T-helper 1 cell treated with Interleukin-12 subunit alpha and Interleukin-12 subunit beta and Interleukin-4 antibody, amounts not matched to agents 30 ng/mL and 1 ng/mL, for 36 hours (primary cell): Measurements from ENCODE around the gene EDIL3. TPM values are rescaled to one million over a fixed set of nuclear protein-coding genes. Genes with fewer than 3 reads are reported as not detected.
"Not testable (repeated sequence)": the region's sequence is repeated elsewhere in the genome, so short reads cannot be mapped to it uniquely, and the experiment has no call there.

Experiments
- intact Hi-C: fragments of 100-400 bp; cut with micrococcal nuclease; formaldehyde crosslinking; loops from one replicate; pipeline ENCODE4 v1.15.1; 2024
- total RNA-seq: library from RNA; stranded (reverse); gene quantifications from 2 replicates; pipeline ENCODE4 v1.2.3, GENCODE V29; 2022

EDIL3 gene
- total RNA-seq, 1 donor from 2014 or later = not detected

DNA sequence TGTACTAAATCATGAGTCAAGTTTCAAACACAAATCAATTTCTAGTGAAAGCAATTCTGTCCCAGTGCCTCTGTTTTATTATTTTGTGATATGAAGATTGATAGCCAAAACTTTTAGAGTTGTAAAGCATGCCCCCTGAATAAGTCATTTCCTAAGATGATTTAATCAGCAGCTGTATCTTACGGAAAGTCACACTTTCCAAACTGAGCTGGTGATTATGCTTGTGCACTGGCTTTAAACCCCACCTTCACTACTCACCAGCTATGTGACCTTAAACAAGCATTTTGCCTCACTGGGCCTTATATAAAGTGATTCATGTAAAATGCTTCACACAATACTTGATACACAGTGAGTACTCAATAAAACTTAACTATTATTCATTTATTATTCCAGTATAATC, 78.1 kb downstream of the EDIL3 start:
- intact Hi-C loops = no loop called here

DNA sequence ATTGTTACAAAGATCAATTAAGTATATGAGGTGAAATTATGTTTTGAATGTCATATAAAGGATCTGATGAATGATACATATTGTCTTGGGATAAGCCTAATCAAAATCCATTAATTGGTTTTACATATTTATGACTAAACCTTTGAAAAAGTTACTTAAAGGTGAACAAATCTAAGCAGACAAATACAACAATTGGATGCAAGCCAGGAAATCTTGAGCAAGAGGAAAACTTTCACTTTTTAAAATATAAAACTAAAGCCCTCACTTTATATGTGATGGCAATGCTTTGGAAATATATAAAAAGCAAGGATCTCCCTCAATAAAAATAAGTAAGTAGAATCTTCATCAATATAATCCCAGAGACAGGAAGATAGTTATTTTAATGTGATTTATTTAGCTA, 80.1 kb downstream of the EDIL3 start:
- intact Hi-C loops = no loop called here

- intact Hi-C loops = no loop called here
Observed at GRCh38 chr5:84303315-84303714, 81.4 kb downstream of the EDIL3 start.

GRCh38 chr5:84301535-84301934, 83.1 kb downstream of the EDIL3 start:
- intact Hi-C loops = no loop called here

DNA sequence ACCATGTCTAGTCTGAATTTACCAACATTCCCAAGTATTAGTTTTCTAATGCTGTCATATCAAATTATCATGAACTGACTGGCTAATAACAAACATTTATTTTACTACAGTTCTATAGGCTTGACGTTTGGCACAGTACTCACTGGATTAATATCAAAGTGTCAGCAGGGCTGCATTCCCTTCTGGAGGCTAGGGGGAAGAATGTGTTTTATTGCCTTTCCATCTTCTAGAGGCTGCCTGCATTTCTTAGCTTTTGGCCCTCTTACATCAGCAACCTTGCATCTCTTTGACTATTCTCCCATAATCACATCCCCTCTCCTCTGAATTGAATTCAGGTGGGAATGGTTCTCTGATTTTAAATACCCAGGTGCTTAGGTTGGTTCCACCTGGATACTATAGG, 84.7 kb downstream of the EDIL3 start:
- intact Hi-C loops = no loop called here

GRCh38 chr5:84298628-84299027, 86.1 kb downstream of the EDIL3 start:
- intact Hi-C loops = no loop called here

GRCh38 chr5:84297641-84298040, 87.0 kb downstream of the EDIL3 start:
- intact Hi-C loops = not testable (repeated sequence)

DNA sequence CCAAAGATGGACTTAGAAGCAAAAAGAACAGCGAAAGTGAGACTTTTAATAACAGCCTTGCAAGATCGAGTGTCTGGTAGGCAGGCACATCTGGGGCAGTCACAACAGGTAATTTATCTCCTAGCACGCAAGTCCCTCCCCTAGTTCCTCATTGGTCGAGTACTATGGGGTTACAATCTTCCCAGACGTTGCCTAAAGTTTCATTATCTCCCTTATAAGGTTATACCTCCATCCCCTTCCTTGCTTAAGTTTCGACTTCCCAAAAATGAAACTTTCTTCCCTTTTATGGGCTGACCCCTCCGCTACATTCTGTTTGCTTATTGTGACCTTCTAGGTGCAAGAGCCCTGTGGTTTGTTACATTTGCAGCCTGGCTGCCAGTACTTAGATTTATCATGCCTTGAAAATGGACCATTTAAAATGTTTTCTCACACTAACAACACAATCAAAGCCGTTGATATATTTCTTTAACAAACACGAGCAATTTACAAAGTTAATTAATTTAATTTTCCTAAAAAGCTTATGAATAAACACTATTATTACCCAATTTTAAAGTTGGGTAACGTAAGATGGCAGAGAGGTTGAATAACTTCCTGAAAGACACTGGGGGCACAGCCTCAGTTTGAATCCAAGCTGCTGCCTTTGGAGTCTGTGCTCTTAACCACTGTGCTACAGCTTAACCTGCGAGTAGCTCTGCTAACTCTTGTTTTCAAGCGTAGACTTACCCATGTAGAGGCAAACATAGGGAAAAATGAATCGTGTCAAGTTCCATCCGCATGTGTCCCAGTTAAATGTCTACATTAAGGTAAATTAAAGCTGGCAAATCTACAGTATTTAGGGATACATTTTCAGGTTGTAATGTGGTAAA, 91.7 kb downstream of the EDIL3 start:
- intact Hi-C loops = no loop called here

- intact Hi-C loops = no loop called here
Observed at GRCh38 chr5:84292000-84292642, 92.6 kb downstream of the EDIL3 start.

DNA sequence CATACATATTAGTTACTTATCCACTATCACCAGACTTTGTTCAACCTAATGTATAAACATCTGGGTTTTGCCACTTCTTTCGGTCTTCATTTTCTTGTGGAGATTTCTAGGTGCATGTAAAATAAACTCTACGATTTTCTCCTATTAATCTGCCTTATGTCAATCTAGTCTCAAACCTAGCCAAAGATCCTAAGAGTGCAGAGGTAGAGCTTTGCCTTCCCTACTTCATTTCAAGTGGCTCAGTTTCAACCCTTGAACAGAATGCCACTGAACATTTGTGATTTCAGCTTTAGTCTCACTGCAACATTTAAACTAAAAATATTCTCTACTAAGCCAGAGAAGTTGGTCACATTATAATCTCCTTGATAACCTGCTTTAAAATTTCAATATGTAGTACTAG, 94.0 kb downstream of the EDIL3 start:
- intact Hi-C loops = no loop called here

DNA sequence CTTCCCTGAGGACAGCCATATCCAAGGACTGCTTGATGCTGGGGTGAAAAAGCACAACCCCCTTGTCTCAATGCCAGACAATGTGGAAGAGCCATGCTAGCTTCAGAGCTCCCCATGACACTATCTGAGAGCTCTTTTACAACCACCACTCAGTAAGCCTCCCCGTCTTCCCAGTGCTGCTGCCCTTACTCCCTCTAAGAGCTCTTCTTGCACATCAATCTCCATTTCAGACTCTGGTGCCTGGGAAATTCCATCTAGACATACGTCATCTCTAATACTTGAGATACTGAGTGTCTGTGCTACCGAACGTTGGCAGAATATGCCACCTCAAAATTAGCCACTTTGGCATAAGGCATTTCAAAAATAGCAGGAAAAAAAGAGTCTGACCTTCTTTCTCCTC, 94.5 kb downstream of the EDIL3 start:
- intact Hi-C loops = no loop called here

- intact Hi-C loops = no loop called here
Observed at GRCh38 chr5:84287951-84288350, 96.7 kb downstream of the EDIL3 start.

DNA sequence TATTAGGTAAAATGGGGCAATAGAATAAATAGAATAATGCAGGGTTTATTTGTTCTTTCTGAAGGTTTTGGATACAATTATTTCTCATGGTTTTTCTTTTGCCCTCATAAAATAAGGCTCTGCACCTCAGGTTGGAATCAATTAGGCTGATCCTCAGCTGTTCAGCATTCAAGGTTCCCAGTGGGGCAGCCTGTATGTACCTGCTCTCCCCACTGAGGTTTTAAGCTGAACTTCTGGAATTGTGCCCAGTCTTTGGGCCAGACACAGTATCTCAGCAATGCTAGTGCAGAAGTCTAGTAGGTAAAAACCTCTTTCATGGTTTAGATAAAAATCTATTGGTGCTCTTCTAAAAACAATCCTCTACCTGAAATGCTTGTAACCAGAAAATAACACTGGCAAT, 98.0 kb downstream of the EDIL3 start:
- intact Hi-C loops = no loop called here

GRCh38 chr5:84285641-84286637, 98.7 kb downstream of the EDIL3 start:
- intact Hi-C loops = no loop called here

DNA sequence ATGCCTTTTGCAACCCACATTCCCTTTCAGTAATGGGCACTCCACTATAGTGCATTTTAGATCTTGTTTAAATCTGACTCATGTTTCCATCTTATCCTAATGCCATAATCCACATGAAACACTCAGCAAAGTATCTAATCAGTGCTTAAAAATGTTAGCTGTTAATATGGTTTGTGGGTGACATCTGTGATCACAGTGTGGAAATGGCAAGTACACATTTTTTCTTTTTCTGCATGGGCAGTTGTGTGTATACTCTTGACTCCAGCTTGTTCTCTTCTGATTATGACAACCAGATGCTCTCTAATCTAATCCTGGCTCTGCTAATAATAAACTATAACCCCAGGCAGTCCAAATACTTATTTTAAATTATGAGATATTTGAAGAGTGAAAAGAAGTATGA, 103.3 kb downstream of the EDIL3 start:
- intact Hi-C loops = no loop called here

DNA sequence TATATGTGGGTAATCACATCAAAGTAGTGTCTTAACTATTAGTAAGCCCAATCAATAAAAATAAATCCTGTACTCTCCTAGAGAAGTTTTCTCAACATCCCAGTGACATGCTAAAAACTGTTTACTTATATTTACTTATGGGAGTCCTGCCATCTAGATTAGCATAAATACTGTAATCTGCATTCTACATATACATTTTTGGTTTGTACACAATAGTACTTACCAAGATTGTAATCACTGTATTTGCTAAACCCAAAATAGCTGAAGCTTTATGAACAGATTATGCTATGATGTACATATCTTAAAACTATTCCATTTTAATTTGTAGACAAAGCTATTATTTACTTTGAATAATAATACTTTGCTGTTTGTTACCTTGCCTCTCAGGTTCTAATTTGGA, 105.4 kb downstream of the EDIL3 start:
- intact Hi-C loops = no loop called here

DNA sequence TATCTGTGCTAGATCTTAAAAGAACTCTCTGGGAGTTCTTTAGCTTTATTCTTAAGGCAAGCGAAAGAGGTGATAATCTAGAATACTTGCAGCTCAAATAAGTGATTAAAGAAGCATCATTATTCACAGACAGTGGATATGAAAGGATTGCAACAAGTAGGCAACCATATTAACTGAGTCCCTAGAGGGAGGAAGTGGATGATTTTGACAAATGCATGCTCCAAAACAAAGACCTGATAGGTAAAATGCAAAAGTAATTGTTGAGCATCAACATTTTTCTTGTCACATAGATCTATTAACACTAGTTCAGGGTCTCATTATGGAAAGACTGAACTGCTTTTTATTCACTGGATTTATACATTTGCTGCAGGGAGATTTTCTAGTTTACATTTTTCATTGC, 109.1 kb downstream of the EDIL3 start:
- intact Hi-C loops = no loop called here

DNA sequence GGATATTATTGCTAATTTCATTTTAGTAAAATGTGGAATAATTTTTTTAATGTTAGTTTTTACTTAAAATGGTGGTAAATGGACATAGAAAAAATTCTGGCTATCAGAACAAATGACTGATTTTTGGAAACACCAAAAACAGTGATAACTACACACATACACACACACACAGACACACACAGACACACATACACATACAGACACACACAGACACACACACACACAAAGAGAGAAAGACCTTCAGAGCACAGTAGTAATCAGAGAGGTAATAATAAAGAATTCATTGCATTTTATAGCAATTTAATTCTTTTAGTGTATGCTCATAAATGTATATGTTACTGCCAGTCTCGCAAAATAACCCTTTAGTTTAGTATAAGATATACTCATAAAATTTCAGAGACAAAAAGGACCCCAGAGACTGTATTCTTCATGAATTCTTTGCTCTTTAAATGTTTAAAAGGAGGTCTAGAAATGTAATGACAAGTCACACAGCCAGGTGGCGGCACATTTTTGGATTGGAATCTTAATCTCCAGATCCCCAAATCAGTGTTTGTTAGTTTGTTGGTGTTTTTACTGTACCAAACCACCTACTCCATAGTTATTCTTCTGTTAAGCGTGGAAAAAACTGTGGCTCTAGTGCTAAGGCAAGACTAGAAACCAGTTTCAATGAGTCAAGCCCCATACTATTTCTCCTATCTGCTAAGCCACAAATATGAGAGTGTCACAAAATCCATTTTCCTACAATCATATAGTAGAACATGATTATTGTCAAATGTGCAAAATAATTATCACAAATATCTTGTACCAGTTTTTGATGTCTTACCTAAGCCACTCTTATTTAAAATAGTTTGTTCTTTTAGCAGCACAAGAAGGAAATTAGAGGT, 109.9 kb downstream of the EDIL3 start:
- intact Hi-C loops = no loop called here

GRCh38 chr5:84273517-84273883, 111.2 kb downstream of the EDIL3 start:
- intact Hi-C loops = no loop called here

DNA sequence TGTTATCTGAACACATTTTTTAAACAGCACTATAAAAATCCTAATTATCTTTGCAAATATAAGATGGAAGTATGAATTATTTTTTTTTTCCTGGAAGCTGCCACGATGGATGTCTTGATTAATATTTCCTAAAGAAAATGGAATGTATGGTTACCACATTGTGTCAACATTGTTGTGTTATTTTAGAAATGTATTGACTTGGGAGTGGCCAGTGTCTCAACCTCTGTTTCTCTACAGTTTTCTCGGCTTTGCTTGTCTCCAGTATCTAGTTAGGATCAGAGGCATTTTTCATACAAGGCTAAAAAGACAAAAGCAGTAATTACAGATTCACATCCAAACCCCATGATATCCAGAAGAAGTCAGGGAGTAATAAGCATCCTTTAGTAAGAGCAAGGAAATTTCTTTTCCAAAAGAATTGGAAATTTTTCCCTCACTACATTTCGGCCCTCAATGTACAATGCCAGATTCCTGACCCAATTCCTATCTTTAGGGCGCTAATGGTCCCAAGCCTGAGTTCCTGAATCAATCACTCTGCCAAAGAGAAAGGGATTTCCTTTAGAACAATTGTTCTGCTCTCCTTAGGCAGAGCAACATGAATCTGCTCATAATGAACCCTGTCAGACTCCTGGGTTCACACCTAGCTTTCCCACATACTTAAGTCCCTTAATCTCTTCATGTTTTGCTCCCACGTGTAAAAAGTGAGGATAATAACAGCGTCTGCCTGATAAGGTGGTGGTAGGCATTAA, 111.7 kb downstream of the EDIL3 start:
- intact Hi-C loops = no loop called here
